ENCODE data around the gene ROPN1. TPM values are rescaled to one million over a fixed set of nuclear protein-coding genes. Genes with fewer than 3 reads are reported as not detected.
A peak's percentile ranks its signal among the peaks of the same experiment; 100 is the strongest.
"Not testable (repeated sequence)": the region's sequence is repeated elsewhere in the genome, so short reads cannot be mapped to it uniquely, and the experiment has no call there.

ROPN1 gene
- total RNA-seq, 1 experiment from 2014 or later = not detected

DNA sequence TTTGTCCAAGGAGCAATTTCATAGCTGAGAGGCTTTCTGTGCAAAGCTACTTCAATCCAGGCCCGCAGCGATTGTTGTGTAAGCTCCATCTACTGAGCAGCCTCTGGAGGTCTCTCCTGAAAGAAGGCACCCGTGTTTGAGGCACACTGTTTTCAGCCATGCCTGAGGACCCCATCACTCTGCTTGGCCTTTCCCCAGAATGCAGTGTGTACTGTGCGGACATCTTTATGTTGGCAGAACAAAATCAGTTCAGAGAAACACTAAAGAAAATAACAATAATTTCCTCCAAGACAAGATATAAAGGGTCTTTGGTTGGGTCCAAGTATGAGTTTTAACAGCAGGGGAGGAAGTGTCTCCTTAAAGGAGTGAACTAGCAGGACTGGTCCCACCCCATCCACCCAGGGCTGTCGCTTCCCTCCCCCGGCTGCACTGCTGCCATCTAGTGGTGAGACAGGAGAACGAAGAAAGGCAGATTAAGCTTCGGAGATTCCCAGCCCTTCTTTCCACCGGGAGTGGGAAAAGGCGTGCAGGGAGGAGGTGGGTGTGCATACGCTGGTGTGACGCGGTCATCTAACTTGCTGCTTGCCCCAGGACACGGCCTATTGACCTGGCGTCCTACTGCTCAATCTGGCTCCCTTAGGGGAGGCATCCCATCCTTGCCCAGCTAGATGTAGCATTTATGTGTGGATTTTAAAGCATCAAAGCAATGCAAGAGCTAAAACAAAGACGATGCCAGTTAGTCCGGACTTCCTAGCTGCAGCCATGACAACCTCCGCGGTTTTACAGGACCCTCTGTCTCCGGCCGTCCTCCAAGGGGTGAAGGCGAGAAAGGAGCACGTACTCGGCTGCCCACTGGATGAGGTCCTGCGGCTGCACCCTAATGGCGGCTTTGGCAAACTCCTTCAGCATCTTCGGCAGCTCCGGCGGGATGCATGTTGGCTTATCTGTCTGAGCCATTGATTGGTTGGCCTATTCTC, 12.1 kb downstream of the ROPN1 start:
- H3K9me3 ChIP-seq; H3K27ac Mint-ChIP-seq (ENCODE audit: unreplicated experiment); POLR2A ChIA-PET; H3K4me3 Mint-ChIP-seq (ENCODE audit: unreplicated experiment); H3K4me1 ChIP-seq; H3K9me3 Mint-ChIP-seq (ENCODE audit: unreplicated experiment); H3K4me3 ChIP-seq (ENCODE audit: low read depth, low read length); H3K36me3 Mint-ChIP-seq (ENCODE audit: insufficient read depth, unreplicated experiment); H3K36me3 ChIP-seq (ENCODE audit: control insufficient read depth, insufficient read depth, low read length); BruUV-seq (replicated peaks); H3K27me3 ChIP-seq (replicated peaks; ENCODE audit: control insufficient read depth, insufficient read depth, low read length); H3K4me1 Mint-ChIP-seq (ENCODE audit: low read depth, unreplicated experiment): not testable (repeated sequence)
- CTCF ChIA-PET = interaction anchor here (0.7 to 1.2 kb wide), 2 partner anchors 19 to 327 kb away, joined by 3 read pairs; partner anchors contain the start of gene CCDC14
- peak; percentile 51 to 55 for DNase-seq
- H3K27me3 Mint-ChIP-seq (ENCODE audit: insufficient read depth, unreplicated experiment) = peaks cover 18% of the 10 kb centered on the region
- intact Hi-C loops (cut with micrococcal nuclease; ENCODE audit: unreplicated experiment) = loop anchor here (10.0 kb wide), 2 partner anchors 235 to 325 kb away; no protein-coding TSS in a partner anchor
- TF ChIP-seq, protein P1, sequence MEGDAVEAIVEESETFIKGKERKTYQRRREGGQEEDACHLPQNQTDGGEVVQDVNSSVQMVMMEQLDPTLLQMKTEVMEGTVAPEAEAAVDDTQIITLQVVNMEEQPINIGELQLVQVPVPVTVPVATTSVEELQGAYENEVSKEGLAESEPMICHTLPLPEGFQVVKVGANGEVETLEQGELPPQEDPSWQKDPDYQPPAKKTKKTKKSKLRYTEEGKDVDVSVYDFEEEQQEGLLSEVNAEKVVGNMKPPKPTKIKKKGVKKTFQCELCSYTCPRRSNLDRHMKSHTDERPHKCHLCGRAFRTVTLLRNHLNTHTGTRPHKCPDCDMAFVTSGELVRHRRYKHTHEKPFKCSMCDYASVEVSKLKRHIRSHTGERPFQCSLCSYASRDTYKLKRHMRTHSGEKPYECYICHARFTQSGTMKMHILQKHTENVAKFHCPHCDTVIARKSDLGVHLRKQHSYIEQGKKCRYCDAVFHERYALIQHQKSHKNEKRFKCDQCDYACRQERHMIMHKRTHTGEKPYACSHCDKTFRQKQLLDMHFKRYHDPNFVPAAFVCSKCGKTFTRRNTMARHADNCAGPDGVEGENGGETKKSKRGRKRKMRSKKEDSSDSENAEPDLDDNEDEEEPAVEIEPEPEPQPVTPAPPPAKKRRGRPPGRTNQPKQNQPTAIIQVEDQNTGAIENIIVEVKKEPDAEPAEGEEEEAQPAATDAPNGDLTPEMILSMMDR (IDR thresholded peaks at IDR 0.05; ENCODE audit: insufficient read depth in 1 of 2, low read depth in 1 of 2, low read length in 1 of 2, severe bottlenecking in 1 of 2, unreplicated experiment in 1 of 2) = peak; percentile 52 to 66

DNA sequence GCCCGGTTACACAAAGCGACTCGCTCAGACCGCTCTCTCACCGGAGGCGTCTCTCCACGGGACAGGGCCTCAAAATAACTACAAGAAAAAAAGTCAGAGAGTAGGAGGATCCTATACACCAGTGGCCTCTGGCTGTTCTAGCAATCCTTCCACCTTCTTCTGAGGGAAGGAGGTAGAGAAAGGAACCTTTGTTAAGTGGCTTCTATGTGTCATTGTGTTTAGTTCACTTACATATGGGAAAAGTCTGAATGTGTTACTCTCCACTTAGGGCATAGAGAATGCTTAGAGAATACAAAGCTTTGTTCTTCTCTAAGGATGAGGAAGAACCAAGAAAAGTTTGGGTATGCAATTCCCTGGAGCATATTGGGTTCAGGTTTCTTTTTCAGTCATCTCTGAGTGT, 15.0 kb downstream of the ROPN1 start:
- peaks cover 19% of the 10 kb centered on the region for H3K27me3 Mint-ChIP-seq (ENCODE audit: insufficient read depth, unreplicated experiment)
- H3K36me3 Mint-ChIP-seq (ENCODE audit: insufficient read depth, unreplicated experiment); H3K36me3 ChIP-seq (ENCODE audit: control insufficient read depth, insufficient read depth, low read length); DNase-seq; CTCF ChIA-PET; H3K4me1 ChIP-seq; H3K9me3 Mint-ChIP-seq (ENCODE audit: unreplicated experiment); H3K4me1 Mint-ChIP-seq (ENCODE audit: low read depth, unreplicated experiment); H3K27ac Mint-ChIP-seq (ENCODE audit: unreplicated experiment); intact Hi-C loops (cut with micrococcal nuclease; ENCODE audit: unreplicated experiment); BruUV-seq (replicated peaks); H3K4me3 ChIP-seq (ENCODE audit: low read depth, low read length); H3K4me3 Mint-ChIP-seq (ENCODE audit: unreplicated experiment); POLR2A ChIA-PET; H3K27me3 ChIP-seq (replicated peaks; ENCODE audit: control insufficient read depth, insufficient read depth, low read length); H3K9me3 ChIP-seq: not testable (repeated sequence)

DNA sequence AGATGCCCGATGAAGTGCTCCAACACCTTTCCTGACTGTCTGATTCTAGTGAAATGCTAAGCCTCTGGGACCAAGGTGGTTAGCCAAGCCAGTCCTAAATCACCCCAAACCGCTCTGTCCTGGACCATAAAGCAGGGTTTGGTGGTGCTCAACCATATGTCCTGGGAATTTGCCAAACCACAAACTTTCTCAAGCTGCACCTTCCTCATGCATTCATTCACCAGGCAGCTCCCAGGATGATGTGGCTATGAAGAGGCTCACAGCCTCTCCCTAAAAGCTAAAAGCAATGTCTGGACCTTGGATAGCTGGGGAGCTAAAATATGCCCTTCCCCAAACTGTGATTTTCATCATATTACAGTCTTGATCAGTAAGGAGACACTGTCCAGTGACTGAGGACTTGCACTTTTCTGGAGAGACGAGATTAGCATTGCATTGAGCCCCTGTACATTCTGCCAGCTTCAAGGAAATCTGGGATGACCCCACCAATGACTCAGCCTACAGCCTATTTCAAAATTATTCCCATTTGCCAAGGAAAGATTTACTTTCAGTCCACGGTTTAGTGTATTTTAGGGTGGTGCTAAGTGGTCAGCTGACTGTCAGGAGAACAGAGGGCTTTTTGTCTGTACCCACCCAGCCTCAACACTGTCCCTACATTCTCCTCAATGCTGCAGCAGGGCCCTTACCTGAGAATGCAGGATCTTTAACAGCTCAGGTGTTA, 15.6 kb downstream of the ROPN1 start:
- H3K9me3 ChIP-seq; intact Hi-C loops (cut with micrococcal nuclease; ENCODE audit: unreplicated experiment); H3K27me3 ChIP-seq (replicated peaks; ENCODE audit: control insufficient read depth, insufficient read depth, low read length); H3K4me1 Mint-ChIP-seq (ENCODE audit: low read depth, unreplicated experiment); H3K36me3 Mint-ChIP-seq (ENCODE audit: insufficient read depth, unreplicated experiment); H3K4me1 ChIP-seq; BruUV-seq (replicated peaks); H3K36me3 ChIP-seq (ENCODE audit: control insufficient read depth, insufficient read depth, low read length); H3K9me3 Mint-ChIP-seq (ENCODE audit: unreplicated experiment); H3K27ac Mint-ChIP-seq (ENCODE audit: unreplicated experiment); H3K4me3 ChIP-seq (ENCODE audit: low read depth, low read length); DNase-seq; CTCF ChIA-PET; H3K4me3 Mint-ChIP-seq (ENCODE audit: unreplicated experiment); POLR2A ChIA-PET: not testable (repeated sequence)
- peaks cover 14% of the 10 kb centered on the region for H3K27me3 Mint-ChIP-seq (ENCODE audit: insufficient read depth, unreplicated experiment)

DNA sequence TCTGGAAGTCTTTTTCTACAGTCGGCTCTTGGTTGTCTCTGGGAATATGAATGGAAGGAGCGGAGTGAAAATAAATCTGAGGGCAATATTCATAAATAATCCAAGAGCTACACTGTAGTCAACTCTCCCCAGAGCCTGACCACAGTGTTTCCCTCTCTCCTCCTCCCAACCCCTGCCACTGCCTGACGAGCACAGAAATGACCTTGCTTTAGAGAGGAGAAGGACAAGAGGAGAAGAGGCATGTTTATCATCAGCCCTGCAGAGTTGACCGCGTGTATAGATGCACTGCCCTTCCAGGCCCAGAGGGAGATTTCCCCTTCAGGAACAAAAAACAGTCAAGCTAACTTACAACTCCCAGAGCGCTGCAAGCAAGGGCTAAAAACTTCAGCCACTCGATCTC, 16.9 kb downstream of the ROPN1 start:
- H3K4me3 ChIP-seq (ENCODE audit: low read depth, low read length); H3K9me3 Mint-ChIP-seq (ENCODE audit: unreplicated experiment); BruUV-seq (replicated peaks); H3K9me3 ChIP-seq; H3K36me3 Mint-ChIP-seq (ENCODE audit: insufficient read depth, unreplicated experiment); H3K27ac Mint-ChIP-seq (ENCODE audit: unreplicated experiment); DNase-seq; intact Hi-C loops (cut with micrococcal nuclease; ENCODE audit: unreplicated experiment); CTCF ChIA-PET; H3K27me3 ChIP-seq (replicated peaks; ENCODE audit: control insufficient read depth, insufficient read depth, low read length); H3K4me1 ChIP-seq; H3K36me3 ChIP-seq (ENCODE audit: control insufficient read depth, insufficient read depth, low read length); H3K4me1 Mint-ChIP-seq (ENCODE audit: low read depth, unreplicated experiment); POLR2A ChIA-PET; H3K4me3 Mint-ChIP-seq (ENCODE audit: unreplicated experiment): not testable (repeated sequence)
- peaks cover 15% of the 10 kb centered on the region for H3K27me3 Mint-ChIP-seq (ENCODE audit: insufficient read depth, unreplicated experiment)

Measured in Caco-2 (cell line).